Measurements from ENCODE around the gene PEX14. TPM values are rescaled to one million over a fixed set of nuclear protein-coding genes. Genes with fewer than 3 reads are reported as not detected.
"Not testable (repeated sequence)": the region's sequence is repeated elsewhere in the genome, so short reads cannot be mapped to it uniquely, and the experiment has no call there.

Gene PEX14
- total RNA-seq, 2 donors from 2014 or later, result 16.0 TPM

DNA sequence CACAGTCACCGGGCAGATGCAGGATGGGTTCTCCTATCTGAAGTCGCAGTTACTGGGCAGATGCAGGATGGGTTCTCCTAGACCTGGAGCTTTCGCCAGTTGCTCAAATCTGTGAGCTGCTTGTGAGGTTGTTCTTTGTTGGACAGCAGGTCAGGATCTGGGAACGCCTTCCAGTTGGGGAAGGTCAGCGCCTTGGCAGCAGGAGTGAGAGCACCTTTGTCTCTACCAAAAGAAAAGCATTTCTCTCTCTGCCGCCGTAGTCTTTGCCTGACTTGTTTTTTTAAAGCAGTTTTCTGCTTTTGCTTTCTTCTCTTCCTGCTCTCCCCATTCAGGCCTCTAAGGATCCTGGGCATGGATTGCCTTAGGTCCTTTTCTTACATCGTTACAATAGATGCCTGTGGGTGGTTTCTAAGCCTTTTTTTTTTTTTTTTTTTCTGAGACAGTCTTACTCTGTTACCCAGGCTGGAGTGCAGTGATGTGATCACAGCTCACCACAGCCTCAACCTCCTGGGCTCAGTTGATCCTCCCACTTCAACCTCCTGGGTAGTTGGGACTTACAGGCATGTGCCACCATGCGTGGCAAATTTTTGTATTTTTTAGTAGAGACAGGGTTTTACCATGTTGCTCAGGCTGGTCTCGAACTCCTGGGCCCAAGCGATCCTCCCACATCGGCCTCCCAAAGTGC is 15.7 kb downstream of the PEX14 start:
- Mint-ChIP-seq H3K27me3 (no peaks in the 10 kb centered on the region), H3K27ac (no peak overlapping the region), H3K4me3 (no peak overlapping the region), H3K36me3 (ENCODE audit: low read depth) (no peaks in the 10 kb centered on the region), H3K4me1 (peaks cover 27% of the 10 kb centered on the region)
- no peak for ATAC-seq
- H3K9me3 ChIP-seq (ENCODE audit: control insufficient read depth, low read length, poor library complexity, severe bottlenecking), result no peaks in the 10 kb centered on the region
- DNase-seq, result no peak

DNA sequence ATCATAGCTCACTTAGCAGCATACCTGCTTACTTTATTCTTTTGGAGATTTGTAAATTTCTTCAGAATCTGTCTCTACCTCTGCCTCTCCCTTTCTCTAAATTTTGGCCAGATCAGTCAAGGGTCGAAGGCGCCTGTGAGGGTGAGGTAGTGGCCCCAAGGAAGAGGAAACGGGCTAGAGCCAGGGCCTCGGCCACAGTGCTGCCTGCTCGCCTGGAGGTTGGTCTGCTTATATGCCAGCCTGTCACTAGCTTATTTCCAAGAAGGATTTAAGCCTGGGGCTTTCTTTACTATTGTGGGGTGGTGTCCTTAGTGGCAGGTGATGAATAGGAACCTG is 19.6 kb downstream of the PEX14 start:
- Mint-ChIP-seq H3K27ac (peak overlapping the region; percentile 84), H3K4me1 (peaks cover 37% of the 10 kb centered on the region), H3K4me3 (peak overlapping the region; percentile 91), H3K36me3 (ENCODE audit: low read depth) (no peaks in the 10 kb centered on the region), H3K27me3 (no peaks in the 10 kb centered on the region)
- no peak for DNase-seq
- H3K9me3 ChIP-seq (ENCODE audit: control insufficient read depth, low read length, poor library complexity, severe bottlenecking), result no peaks in the 10 kb centered on the region
- ATAC-seq, result no peak

GRCh38 chr1:10494754-10495474 is 20.2 kb downstream of the PEX14 start:
- ATAC-seq (peak; percentile 87), DNase-seq (peak; percentile 57 to 80 (median 58))
- Mint-ChIP-seq H3K27ac (peak overlapping the region; percentile 84), H3K4me3 (peak overlapping the region; percentile 91), H3K27me3 (no peaks in the 10 kb centered on the region), H3K4me1 (peaks cover 32% of the 10 kb centered on the region), H3K36me3 (ENCODE audit: low read depth) (no peaks in the 10 kb centered on the region)
- no peaks in the 10 kb centered on the region for H3K9me3 ChIP-seq (ENCODE audit: control insufficient read depth, low read length, poor library complexity, severe bottlenecking)

DNA sequence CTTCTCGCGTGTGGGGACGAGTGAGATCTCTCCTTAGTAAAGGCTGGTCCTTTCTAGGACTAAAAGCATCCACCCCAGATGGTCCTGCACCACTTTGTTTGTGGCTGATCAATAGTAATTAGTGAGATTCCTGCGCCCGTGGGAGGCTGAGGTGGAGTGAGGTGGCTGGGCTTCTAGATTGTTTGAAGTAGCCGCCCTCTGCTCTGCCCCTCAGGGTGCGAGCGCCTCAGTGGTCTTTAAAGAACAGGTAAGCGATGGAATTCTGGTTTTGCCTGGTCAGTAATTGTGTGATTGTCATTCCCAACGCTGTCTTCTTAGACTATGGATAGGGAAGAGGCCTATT is 20.7 kb downstream of the PEX14 start:
- Mint-ChIP-seq H3K4me1 (peaks cover 30% of the 10 kb centered on the region), H3K27me3 (no peaks in the 10 kb centered on the region), H3K4me3 (peak overlapping the region; percentile 91), H3K27ac (peak overlapping the region; percentile 84), H3K36me3 (ENCODE audit: low read depth) (no peaks in the 10 kb centered on the region)
- ATAC-seq (no peak), DNase-seq (no peak)
- H3K9me3 ChIP-seq (ENCODE audit: control insufficient read depth, low read length, poor library complexity, severe bottlenecking), result no peaks in the 10 kb centered on the region

DNA sequence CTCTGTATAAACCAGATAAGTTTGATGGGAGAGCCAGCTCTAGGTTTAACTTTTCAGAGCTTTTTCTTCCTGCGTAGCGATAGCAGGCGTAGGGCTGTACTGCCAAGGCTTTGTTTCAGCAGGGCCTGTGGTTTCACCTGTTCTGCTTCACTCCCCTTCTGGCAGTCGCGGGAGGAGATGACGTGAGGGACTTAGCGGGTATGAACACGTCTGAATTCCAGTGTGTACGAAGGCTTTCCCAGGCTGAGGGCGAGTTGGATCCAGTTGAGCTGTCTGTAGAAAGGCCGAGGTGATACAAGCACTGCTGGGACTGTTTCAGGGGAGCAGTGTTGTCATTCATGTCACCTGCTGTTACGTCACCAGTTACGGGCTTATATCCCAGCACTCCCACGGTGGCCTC is 21.2 kb downstream of the PEX14 start:
- H3K27ac Mint-ChIP-seq, result peak overlapping the region; percentile 84
- H3K4me1 Mint-ChIP-seq, result peaks cover 30% of the 10 kb centered on the region
- no peaks in the 10 kb centered on the region for H3K9me3 ChIP-seq (ENCODE audit: control insufficient read depth, low read length, poor library complexity, severe bottlenecking)
- peak overlapping the region; percentile 19 for H3K4me3 Mint-ChIP-seq
- no peaks in the 10 kb centered on the region for H3K36me3 Mint-ChIP-seq (ENCODE audit: low read depth)
- DNase-seq (no peak), ATAC-seq (no peak)
- H3K27me3 Mint-ChIP-seq, result no peaks in the 10 kb centered on the region

DNA sequence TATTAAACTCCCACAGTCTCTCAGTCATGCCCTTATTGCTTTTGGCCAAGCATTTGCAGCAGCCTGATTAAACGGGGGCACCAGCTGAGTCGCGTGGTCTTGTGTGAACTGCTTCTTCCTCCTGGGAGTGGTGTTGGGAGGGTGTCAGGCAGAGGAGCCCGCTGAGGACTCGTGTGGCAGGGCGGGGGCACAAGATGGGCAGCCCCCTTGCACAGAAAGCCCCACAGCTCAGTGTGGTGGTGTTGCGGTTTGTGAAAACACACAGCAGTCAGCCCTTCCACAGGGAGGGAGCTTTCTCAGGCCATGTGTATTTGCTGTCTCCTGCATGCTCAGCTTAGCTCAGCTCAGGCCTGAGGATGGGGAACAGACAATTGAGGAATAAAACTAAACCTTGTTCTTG is 22.4 kb downstream of the PEX14 start:
- H3K9me3 ChIP-seq (ENCODE audit: control insufficient read depth, low read length, poor library complexity, severe bottlenecking), result no peaks in the 10 kb centered on the region
- Mint-ChIP-seq H3K27ac (peak overlapping the region; percentile 84), H3K4me3 (no peak overlapping the region), H3K36me3 (ENCODE audit: low read depth) (no peaks in the 10 kb centered on the region), H3K4me1 (peaks cover 35% of the 10 kb centered on the region), H3K27me3 (no peaks in the 10 kb centered on the region)
- ATAC-seq (no peak), DNase-seq (no peak)

DNA sequence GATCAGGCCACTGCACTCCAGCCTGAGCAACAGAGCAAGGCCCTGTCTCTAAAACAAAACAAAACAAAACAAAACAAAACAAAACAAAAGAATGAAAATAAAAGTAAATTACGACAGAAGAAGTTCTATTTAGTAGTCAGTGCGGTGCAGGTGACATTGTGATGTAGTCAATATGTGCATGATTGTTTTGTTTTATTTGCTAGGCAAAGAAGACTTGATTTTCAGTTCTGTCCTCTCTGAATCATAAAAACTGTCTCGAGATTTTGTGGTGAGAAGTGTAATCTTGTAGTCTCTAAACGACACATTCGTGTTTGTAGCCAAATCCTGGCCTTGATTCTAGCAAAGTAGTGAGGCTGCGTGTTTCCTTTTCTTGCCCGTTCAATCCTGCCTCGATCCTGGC is 23.5 kb downstream of the PEX14 start:
- Mint-ChIP-seq H3K27ac (no peak overlapping the region), H3K4me3 (no peak overlapping the region), H3K4me1 (peaks cover 30% of the 10 kb centered on the region), H3K36me3 (ENCODE audit: low read depth) (no peaks in the 10 kb centered on the region), H3K27me3 (no peaks in the 10 kb centered on the region)
- ATAC-seq, result no peak
- H3K9me3 ChIP-seq (ENCODE audit: control insufficient read depth, low read length, poor library complexity, severe bottlenecking), result no peaks in the 10 kb centered on the region
- no peak for DNase-seq

- ATAC-seq, result no peak
- Mint-ChIP-seq H3K27me3 (no peaks in the 10 kb centered on the region), H3K4me3 (no peak overlapping the region), H3K4me1 (peaks cover 20% of the 10 kb centered on the region), H3K27ac (no peak overlapping the region), H3K36me3 (ENCODE audit: low read depth) (no peaks in the 10 kb centered on the region)
- DNase-seq, result no peak
- H3K9me3 ChIP-seq (ENCODE audit: control insufficient read depth, low read length, poor library complexity, severe bottlenecking), result no peaks in the 10 kb centered on the region
Measured at GRCh38 chr1:10502206-10502605, 27.5 kb downstream of the PEX14 start.

DNA sequence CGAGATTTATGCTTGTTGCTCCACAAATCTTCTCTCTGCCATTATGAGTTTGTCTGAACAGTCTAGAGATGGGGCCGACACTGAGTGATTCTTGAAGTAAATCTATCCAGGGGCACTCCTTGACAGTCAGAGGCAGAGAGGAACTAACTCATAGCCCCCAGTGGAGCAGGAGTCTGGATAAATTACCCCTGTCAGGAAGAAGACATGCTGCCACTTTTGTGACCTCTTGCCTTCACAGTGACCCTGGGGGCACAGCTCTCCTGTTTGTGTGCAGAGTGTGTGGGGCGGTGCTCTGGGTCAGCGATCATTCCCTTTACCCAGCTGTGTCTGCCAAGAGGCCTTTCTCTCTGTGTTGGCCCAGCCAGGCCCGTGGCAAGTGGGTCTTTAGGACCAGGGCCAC is 29.5 kb downstream of the PEX14 start:
- Mint-ChIP-seq H3K36me3 (ENCODE audit: low read depth) (no peaks in the 10 kb centered on the region), H3K4me3 (no peak overlapping the region), H3K4me1 (peaks cover 16% of the 10 kb centered on the region), H3K27ac (no peak overlapping the region), H3K27me3 (no peaks in the 10 kb centered on the region)
- ATAC-seq (no peak), DNase-seq (no peak)
- H3K9me3 ChIP-seq (ENCODE audit: control insufficient read depth, low read length, poor library complexity, severe bottlenecking), result no peaks in the 10 kb centered on the region

GRCh38 chr1:10506046-10506676 is 31.4 kb downstream of the PEX14 start:
- H3K9me3 ChIP-seq (ENCODE audit: control insufficient read depth, low read length, poor library complexity, severe bottlenecking); DNase-seq; H3K27me3 Mint-ChIP-seq; H3K4me3 Mint-ChIP-seq; ATAC-seq; H3K36me3 Mint-ChIP-seq (ENCODE audit: low read depth): not testable (repeated sequence)
- H3K4me1 Mint-ChIP-seq, result peaks cover 30% of the 10 kb centered on the region
- peak overlapping the region; percentile 54 for H3K27ac Mint-ChIP-seq

DNA sequence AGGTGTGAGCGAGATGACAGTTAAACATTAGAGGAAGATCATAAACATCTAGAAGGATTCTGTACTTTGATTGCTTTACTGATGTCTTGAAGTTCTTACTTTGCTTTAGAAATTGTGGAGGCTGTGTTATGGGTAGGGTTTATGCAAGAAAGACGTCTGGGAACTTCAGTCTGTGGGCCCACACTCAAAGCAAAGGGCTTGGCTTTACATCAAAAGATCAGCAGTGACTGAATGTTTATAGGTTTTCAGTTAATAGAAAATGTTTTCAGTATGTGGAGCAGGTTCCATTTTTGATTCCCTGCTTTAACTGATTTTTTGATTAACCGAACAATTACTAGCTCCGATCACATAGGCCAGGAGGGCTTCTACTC is 31.9 kb downstream of the PEX14 start:
- Mint-ChIP-seq H3K4me3 (no peak overlapping the region), H3K36me3 (ENCODE audit: low read depth) (no peaks in the 10 kb centered on the region), H3K4me1 (peaks cover 35% of the 10 kb centered on the region), H3K27me3 (no peaks in the 10 kb centered on the region), H3K27ac (peak overlapping the region; percentile 54)
- ATAC-seq, result no peak
- no peaks in the 10 kb centered on the region for H3K9me3 ChIP-seq (ENCODE audit: control insufficient read depth, low read length, poor library complexity, severe bottlenecking)
- DNase-seq, result no peak

DNA sequence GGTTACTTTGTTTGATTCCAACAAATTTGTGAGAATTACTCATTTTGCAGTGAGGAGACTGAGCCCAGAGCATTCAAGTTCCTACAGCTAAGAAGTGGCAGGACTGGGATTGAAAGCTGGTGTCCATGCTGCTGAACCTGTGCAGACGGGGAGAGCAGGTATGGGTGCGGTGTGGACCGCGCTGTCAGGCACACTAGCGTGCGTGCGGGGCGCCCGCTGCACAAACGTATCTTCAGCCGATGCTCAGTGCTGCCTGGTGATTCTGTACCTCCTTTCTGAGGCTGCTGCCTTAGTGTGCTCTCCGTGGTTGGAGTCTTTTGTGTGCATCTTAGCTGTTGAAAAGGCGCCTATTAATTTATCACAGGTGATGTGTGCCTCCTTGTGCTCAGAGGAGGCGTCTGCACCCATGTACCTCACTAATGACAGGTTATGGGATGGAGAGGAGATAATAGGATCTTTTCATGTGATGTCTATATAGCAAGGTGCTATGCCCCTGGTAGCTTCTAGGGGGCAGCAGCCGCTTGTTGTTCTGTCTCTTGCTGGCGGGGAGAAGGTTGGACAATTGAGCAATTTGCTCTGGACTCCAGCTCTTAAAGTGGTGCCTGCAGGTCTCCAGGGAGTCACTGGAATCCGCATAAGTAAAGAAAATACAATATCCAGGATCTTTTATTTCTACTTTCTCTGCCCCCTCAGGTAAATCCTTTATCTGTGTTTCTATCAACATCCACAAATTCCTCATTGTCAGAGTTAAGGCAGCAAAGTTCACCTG is 32.5 kb downstream of the PEX14 start:
- DNase-seq, result peak; percentile 24 to 36 (median 30)
- H3K4me1 Mint-ChIP-seq, result peaks cover 33% of the 10 kb centered on the region
- ATAC-seq, result peak; percentile 68
- peak overlapping the region; percentile 59 for H3K27ac Mint-ChIP-seq
- H3K27me3 Mint-ChIP-seq, result no peaks in the 10 kb centered on the region
- no peak overlapping the region for H3K4me3 Mint-ChIP-seq
- no peaks in the 10 kb centered on the region for H3K9me3 ChIP-seq (ENCODE audit: control insufficient read depth, low read length, poor library complexity, severe bottlenecking)
- no peaks in the 10 kb centered on the region for H3K36me3 Mint-ChIP-seq (ENCODE audit: low read depth)

DNA sequence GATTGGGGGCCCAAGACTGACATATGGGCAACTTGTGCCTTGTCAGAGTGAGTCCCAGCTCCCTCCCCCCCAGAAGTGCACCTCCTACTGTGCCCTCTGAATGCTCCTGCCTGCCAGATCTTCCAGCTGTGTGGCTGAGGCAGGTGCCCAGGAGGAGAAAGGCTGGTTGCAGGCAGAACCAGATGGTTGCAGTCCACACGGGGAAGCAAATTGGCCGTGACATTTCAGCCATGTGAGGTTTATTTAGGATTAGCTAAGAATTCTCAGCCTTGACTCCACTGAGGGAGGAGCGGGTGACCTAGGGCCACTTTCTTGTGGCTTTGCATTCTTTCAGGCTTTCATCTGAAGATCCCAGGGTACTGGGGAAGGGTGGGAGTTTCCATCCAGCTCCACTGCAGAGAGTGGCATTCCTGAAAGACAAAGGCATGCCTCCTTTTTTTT is 33.8 kb downstream of the PEX14 start:
- ATAC-seq (no peak), DNase-seq (no peak)
- Mint-ChIP-seq H3K27ac (peak overlapping the region; percentile 59), H3K36me3 (ENCODE audit: low read depth) (no peaks in the 10 kb centered on the region), H3K27me3 (no peaks in the 10 kb centered on the region), H3K4me1 (peaks cover 42% of the 10 kb centered on the region), H3K4me3 (no peak overlapping the region)
- H3K9me3 ChIP-seq (ENCODE audit: control insufficient read depth, low read length, poor library complexity, severe bottlenecking), result no peaks in the 10 kb centered on the region

All from T-helper 17 cell (primary cell).